C4-2B (cell line): ENCODE data around the gene ZDHHC14.

Source experiments
- H3K27ac ChIP-seq: fragments of 450-650 bp; 2 replicates; pipeline ENCODE4 v1.5.1; 2017
- CTCF ChIP-seq: fragments of 450-650 bp; conservative IDR thresholded peaks from 2 replicates; pipeline ENCODE4 v1.5.1; 2017; ENCODE audit warnings: mild to moderate bottlenecking
- ZFX ChIP-seq: fragments of 450-650 bp; IDR thresholded peaks from 2 replicates; pipeline ENCODE4 v1.6.1; 2017

Gene ZDHHC14

GRCh38 chr6:157550114-157550989 lies 169.4 kb downstream of the ZDHHC14 start:
- TF ChIP-seq CTCF (no peak), ZFX (no peak)
- no peak overlapping the region for H3K27ac ChIP-seq

GRCh38 chr6:157551041-157551832 lies 170.2 kb downstream of the ZDHHC14 start:
- no peak overlapping the region for H3K27ac ChIP-seq
- no peak for TF ChIP-seq ZFX
- no peak for TF ChIP-seq CTCF

- no peak overlapping the region for H3K27ac ChIP-seq
- TF ChIP-seq ZFX (no peak), CTCF (no peak)
Measured at GRCh38 chr6:157552081-157552747, 171.2 kb downstream of the ZDHHC14 start.

- no peak for TF ChIP-seq CTCF
- no peak for TF ChIP-seq ZFX
- H3K27ac ChIP-seq = no peak overlapping the region
Measured at GRCh38 chr6:157552820-157553485, 172.0 kb downstream of the ZDHHC14 start.

DNA sequence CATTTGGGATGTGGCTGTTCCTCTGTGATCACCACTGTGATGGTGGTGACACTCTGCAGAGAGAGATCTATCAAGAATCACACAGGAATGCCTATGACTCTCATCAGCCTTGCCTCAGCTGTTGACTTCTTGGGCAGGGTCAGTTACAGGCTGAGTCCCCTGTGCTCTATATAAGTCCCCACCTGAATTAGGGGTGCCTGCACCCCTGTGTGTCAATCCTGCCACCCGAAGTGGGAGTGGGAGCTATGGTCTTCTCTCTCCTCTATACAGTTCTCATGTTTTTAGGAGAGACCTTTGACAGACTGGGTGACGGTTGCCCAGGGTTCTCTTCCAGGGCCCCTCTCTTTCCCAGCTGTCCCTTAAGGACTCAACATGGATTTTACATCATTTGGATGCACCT lies 173.8 kb downstream of the ZDHHC14 start:
- TF ChIP-seq ZFX (no peak), CTCF (no peak)
- no peak overlapping the region for H3K27ac ChIP-seq

- no peak overlapping the region; the same call in 1 of the 2 replicates for H3K27ac ChIP-seq
- TF ChIP-seq CTCF (no peak), ZFX (no peak)
Measured at GRCh38 chr6:157555455-157556143, 174.6 kb downstream of the ZDHHC14 start.
